Measurements from ENCODE around the gene TNFSF10. TPM values are rescaled to one million over a fixed set of nuclear protein-coding genes. Genes with fewer than 3 reads are reported as not detected.

The TNFSF10 gene
- total RNA-seq, 6 experiments from 2014 or later: 0.17 to 0.31 (median 0.28) TPM; not detected in 3

DNA sequence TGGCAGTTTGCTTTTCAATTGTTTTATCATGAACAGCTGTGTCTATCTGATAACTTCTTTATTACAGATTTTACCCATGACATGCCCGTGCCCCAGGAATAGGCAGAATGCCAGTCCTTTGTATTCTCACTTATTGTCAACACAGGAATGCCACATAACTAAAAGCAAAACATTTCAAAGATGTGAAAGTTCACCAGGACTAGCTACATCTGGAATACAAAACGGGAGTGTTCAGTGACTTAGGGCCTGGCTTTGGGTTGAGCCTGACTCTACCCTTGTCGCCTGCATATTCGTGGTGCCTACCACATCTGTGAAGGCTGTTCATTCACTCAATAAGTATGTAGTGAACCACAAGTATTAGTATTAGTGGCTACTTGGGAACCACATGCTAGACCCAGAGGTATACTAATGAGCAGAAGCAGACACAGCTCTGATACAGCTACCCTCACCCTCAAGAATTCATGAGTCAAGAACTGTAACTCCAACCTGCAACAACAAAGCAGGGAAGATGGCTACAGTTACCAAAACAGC, 2.9 kb downstream of the TNFSF10 start:
- no peak overlapping the region for H3K4me3 Mint-ChIP-seq
- H3K36me3 Mint-ChIP-seq (ENCODE audit: low read depth): no peaks in the 10 kb centered on the region
- TF ChIP-seq, protein P1, sequence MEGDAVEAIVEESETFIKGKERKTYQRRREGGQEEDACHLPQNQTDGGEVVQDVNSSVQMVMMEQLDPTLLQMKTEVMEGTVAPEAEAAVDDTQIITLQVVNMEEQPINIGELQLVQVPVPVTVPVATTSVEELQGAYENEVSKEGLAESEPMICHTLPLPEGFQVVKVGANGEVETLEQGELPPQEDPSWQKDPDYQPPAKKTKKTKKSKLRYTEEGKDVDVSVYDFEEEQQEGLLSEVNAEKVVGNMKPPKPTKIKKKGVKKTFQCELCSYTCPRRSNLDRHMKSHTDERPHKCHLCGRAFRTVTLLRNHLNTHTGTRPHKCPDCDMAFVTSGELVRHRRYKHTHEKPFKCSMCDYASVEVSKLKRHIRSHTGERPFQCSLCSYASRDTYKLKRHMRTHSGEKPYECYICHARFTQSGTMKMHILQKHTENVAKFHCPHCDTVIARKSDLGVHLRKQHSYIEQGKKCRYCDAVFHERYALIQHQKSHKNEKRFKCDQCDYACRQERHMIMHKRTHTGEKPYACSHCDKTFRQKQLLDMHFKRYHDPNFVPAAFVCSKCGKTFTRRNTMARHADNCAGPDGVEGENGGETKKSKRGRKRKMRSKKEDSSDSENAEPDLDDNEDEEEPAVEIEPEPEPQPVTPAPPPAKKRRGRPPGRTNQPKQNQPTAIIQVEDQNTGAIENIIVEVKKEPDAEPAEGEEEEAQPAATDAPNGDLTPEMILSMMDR (IDR thresholded peaks at IDR 0.05): no peak
- H3K4me1 Mint-ChIP-seq (ENCODE audit: low read depth): peaks cover 64% of the 10 kb centered on the region
- no peaks in the 10 kb centered on the region; the same call in 1 of the 2 replicates for H3K27me3 Mint-ChIP-seq (ENCODE audit: insufficient read depth)
- DNase-seq: peak; percentile 70
- peak overlapping the region; percentile 66 for H3K27ac Mint-ChIP-seq
- H3K9me3 Mint-ChIP-seq: no peaks in the 10 kb centered on the region

DNA sequence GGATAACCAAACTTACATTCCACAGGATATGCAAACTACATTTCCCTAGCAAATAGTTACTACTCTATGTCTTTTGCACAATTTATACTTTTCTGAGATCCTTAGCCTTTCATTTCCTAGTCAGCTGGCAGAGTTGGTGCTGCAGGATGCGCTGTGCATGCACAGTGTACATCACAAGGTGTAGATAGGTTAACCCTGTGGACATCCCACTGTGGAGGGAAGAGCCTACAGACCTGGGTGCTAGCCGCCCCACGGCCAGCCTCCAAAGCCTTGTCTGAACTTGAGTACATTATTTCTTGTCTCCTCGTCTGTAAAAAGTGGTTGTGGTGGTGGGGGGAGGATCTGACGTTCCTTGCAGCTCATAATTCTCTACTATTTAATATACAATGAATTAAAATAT, 3.5 kb downstream of the TNFSF10 start:
- H3K4me1 Mint-ChIP-seq (ENCODE audit: low read depth): peaks cover 59% of the 10 kb centered on the region

DNA sequence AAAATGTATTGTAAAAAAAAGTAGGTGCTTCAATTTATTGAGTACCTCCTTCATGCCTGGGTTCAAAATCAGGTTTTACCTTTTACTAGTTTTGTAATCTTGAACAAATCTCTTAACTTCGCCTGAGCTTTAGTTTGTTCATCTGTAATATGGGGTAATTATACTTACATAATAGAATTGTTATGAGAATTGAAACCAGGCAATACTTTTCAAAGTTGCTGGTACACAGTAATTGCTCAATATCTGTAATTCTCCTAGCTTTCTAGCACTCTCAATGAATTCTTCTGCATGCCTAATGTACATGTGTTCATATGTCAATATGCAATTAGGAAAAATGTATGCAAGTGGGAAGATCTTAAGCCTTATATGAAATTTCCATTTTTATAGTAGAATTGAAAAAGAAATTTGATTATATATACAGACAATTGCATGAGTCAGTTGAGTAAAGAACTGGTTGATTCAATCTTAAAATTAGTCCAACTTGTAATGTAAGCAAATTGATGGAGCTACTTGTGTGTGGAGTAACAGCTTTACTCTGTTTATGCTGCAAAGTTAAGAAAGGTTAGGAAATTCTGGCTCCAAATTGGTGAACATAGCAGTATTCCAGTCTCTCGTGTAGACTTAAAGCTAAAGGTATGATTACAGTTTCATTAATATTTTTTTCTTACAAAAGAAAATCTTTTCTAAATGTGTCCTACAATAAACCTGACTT, 4.1 kb downstream of the TNFSF10 start:
- H3K36me3 Mint-ChIP-seq (ENCODE audit: low read depth): no peaks in the 10 kb centered on the region
- H3K27me3 Mint-ChIP-seq (ENCODE audit: insufficient read depth): peaks cover 2% of the 10 kb centered on the region
- peaks cover 52% of the 10 kb centered on the region for H3K4me1 Mint-ChIP-seq (ENCODE audit: low read depth)
- TF ChIP-seq, protein P1 (IDR thresholded peaks at IDR 0.05): no peak
- H3K9me3 Mint-ChIP-seq: no peaks in the 10 kb centered on the region
- H3K4me3 Mint-ChIP-seq: no peak overlapping the region
- no peak overlapping the region for H3K27ac Mint-ChIP-seq
- no peak for DNase-seq

More for the DNA sequence above, 3.5 kb downstream of the TNFSF10 start:
- Mint-ChIP-seq H3K27ac (no peak overlapping the region), H3K9me3 (no peaks in the 10 kb centered on the region), H3K36me3 (ENCODE audit: low read depth) (no peaks in the 10 kb centered on the region), H3K27me3 (ENCODE audit: insufficient read depth) (no peaks in the 10 kb centered on the region; the same call in 1 of the 2 replicates), H3K4me3 (no peak overlapping the region)
- TF ChIP-seq, protein P1 (IDR thresholded peaks at IDR 0.05): no peak
- no peak for DNase-seq

DNA sequence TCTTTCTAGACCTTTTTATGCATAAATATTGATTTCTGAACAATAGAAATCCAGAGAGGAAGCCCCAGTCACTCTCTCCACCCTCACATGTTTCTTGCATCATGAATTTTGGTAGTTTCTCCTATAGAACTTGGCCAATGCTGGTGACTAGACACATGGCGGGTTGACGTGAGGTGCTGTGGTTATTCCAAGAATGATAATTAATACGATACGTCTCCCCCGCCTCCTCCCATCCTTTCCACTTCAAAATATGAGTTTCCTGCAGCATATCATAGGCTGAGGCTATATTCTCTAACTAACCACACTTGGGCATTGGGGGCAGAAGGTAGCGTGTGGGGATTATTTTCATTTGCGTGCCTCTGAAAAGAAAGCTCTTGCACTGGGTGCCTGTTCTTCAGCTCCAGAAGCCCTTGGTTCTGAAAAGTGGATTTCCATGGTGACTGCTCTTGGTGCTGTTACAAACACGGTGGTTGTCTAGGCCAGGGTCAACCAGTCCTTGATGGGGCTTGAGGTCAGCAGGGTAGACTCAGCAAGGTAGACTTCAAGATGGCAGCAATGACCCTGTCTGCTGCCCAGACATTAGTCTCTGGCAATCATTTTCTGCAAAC, 5.3 kb downstream of the TNFSF10 start:
- Mint-ChIP-seq H3K4me3 (no peak overlapping the region), H3K9me3 (no peaks in the 10 kb centered on the region), H3K27me3 (ENCODE audit: insufficient read depth) (peaks cover 9% of the 10 kb centered on the region), H3K4me1 (ENCODE audit: low read depth) (peaks cover 41% of the 10 kb centered on the region), H3K27ac (no peak overlapping the region), H3K36me3 (ENCODE audit: low read depth) (no peaks in the 10 kb centered on the region)
- DNase-seq: no peak
- TF ChIP-seq, protein P1 (IDR thresholded peaks at IDR 0.05): no peak

DNA sequence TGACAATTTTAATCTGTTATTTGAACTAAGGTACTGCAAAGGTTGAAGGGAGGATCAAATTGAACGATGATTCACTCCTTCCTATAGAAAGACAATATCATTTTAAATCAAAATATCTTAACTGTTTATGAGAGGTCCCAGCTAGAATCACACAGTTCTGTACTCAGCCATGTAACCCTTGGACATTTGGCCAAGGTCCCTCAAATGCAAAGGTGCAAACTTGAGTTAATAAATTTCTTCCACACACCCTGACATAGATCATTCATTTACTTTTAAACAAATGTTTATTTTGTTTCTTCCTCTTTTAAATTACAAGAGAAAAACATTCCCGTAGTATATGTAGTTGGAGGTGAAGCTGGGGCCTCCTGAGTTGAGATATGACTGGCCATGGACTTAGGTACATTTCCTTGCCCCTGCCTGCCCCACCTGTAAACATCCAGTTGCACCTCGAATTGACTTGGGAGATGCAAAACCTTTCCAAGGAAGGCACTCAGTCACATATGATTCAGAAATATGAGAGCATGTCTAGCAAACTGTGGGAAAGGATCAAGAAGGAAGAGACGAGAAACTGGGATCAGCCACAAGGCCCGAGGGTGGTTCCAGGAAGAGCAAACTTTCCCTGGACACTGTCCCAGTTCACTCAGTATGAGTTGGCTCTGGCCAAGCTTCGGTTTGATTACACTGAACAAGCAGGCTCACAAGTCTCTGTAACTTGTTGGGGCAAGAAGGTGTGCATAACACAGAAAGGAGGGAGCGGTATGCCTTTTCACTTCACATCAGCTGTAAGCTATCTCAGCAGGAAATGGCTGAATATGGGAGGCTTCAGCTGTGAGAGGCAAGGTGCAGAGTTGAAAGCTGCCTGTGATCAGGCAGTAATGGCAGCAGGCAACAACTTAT, 6.7 kb downstream of the TNFSF10 start:
- H3K27ac Mint-ChIP-seq: peak overlapping the region; percentile 75
- peaks cover 13% of the 10 kb centered on the region for H3K27me3 Mint-ChIP-seq (ENCODE audit: insufficient read depth)
- peak overlapping the region; percentile 49 for H3K4me3 Mint-ChIP-seq
- TF ChIP-seq, protein P1 (IDR thresholded peaks at IDR 0.05): no peak
- DNase-seq: peak; percentile 58
- peaks cover 39% of the 10 kb centered on the region for H3K4me1 Mint-ChIP-seq (ENCODE audit: low read depth)
- no peaks in the 10 kb centered on the region for H3K36me3 Mint-ChIP-seq (ENCODE audit: low read depth)
- no peaks in the 10 kb centered on the region for H3K9me3 Mint-ChIP-seq

Measured in HFFc6 (cell line).